Testis (tissue), 2 donors: ENCODE data around the gene XPNPEP3.

Experiments
- POLR2A ChIP-seq: fragments of 450-650 bp; IDR thresholded peaks from one replicate; pipeline ENCODE4 v1.6.1; 2017; ENCODE audit warnings: antibody characterized with exemption, mild to moderate bottlenecking, moderate library complexity
- TF ChIP-seq, protein P1 (sequence below), 3 experiments: fragments of 450-650 bp in 2 of 3; fragments of 200-600 bp in 1 of 3; sonication (generic) in 1 of 3; IDR thresholded peaks; one replicate each; pipeline ENCODE4 v1.5.1; 2016 to 2019; ENCODE audit warnings: antibody characterized with exemption in 3 of 3, mild to moderate bottlenecking in 2 of 3, moderate library complexity in 1 of 3

DNA sequence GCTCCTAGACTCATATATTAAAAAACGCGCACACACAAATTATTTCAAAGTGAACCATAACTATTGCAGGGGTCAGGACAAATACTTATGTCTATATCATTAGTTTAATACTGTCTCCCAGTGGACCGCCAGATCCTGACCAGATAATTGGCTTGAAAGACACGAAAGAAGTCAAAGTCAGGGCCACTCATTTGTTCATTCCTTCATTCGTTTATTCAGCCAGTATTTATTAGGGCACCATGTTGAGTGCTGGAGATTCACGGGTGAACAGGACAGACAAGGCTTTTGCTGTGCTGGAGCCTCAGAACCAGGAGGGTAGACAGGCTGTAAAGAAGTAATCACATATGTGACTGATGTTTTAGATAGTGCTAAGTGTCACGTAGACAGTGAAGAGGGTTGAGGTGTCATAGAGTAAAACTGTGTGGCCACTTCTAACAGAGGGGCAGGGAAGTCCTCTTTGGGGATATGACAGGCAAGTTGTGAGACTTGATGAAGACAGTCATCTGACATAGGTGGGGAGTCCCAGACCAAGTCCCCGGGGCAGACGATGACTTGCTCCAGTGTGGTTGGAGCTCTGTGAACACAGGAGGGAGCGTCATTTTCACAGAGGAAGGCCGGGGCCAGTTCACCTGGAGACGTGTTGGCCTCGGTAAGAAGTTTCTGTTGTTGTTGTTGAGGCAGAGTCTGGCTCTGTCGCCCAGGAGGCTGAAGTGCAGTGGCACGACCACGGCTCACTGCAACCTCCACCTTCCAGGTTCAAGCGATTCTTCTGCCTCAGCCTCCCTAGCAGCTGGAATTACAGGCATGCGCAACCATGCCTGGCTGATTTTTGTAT is 120.1 kb downstream of the XPNPEP3 start:
- TF ChIP-seq, protein P1, sequence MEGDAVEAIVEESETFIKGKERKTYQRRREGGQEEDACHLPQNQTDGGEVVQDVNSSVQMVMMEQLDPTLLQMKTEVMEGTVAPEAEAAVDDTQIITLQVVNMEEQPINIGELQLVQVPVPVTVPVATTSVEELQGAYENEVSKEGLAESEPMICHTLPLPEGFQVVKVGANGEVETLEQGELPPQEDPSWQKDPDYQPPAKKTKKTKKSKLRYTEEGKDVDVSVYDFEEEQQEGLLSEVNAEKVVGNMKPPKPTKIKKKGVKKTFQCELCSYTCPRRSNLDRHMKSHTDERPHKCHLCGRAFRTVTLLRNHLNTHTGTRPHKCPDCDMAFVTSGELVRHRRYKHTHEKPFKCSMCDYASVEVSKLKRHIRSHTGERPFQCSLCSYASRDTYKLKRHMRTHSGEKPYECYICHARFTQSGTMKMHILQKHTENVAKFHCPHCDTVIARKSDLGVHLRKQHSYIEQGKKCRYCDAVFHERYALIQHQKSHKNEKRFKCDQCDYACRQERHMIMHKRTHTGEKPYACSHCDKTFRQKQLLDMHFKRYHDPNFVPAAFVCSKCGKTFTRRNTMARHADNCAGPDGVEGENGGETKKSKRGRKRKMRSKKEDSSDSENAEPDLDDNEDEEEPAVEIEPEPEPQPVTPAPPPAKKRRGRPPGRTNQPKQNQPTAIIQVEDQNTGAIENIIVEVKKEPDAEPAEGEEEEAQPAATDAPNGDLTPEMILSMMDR (IDR thresholded peaks at IDR 0.05) = no peak
- TF ChIP-seq POLR2A = no peak
